ENCODE measurements around the gene HS3ST2. TPM values are rescaled to one million over a fixed set of nuclear protein-coding genes. Genes with fewer than 3 reads are reported as not detected.
A peak's percentile ranks its signal among the peaks of the same experiment; 100 is the strongest.
"Not testable (repeated sequence)": the region's sequence is repeated elsewhere in the genome, so short reads cannot be mapped to it uniquely, and the experiment has no call there.

The HS3ST2 gene
- total RNA-seq, 2 donors from 2014 or later, result not detected

DNA sequence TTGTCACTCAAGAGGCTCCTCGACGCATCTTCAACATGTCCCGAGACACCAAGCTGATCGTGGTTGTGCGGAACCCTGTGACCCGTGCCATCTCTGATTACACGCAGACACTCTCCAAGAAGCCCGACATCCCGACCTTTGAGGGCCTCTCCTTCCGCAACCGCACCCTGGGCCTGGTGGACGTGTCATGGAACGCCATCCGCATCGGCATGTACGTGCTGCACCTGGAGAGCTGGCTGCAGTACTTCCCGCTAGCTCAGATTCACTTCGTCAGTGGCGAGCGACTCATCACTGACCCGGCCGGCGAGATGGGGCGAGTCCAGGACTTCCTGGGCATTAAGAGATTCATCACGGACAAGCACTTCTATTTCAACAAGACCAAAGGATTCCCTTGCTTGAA is 101.0 kb downstream of the HS3ST2 start:
- Mint-ChIP-seq H3K27me3 (peaks cover 9% of the 10 kb centered on the region), H3K9me3 (no peaks in the 10 kb centered on the region), H3K27ac (no peak overlapping the region), H3K4me1 (no peaks in the 10 kb centered on the region), H3K4me3 (no peak overlapping the region), H3K36me3 (ENCODE audit: low read depth) (no peaks in the 10 kb centered on the region)
- ATAC-seq (replicated peaks), result no peak

DNA sequence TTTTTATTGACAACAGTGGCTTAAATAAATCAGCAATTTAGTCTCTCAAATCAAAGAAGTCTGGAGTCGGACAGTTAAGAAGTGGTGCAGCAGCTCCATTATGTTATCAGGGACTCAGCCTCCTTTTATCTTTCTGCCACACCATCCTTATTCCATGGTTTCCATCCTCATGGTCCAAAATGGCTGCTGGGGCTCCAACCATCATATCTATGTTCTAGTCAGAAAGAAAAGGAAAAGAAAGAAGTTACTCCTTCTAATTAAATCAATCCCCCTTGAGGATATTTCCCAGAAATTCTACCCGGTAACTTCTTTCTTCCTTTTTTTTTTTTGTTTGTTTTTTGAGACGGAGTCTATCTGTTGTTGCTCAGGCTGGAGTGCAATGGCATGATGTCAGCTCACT is 109.5 kb downstream of the HS3ST2 start:
- Mint-ChIP-seq H3K4me1 (no peaks in the 10 kb centered on the region), H3K9me3 (no peaks in the 10 kb centered on the region), H3K27me3 (peaks cover 22% of the 10 kb centered on the region), H3K4me3 (no peak overlapping the region), H3K36me3 (ENCODE audit: low read depth) (no peaks in the 10 kb centered on the region), H3K27ac (no peak overlapping the region)
- ATAC-seq (replicated peaks), result no peak

DNA sequence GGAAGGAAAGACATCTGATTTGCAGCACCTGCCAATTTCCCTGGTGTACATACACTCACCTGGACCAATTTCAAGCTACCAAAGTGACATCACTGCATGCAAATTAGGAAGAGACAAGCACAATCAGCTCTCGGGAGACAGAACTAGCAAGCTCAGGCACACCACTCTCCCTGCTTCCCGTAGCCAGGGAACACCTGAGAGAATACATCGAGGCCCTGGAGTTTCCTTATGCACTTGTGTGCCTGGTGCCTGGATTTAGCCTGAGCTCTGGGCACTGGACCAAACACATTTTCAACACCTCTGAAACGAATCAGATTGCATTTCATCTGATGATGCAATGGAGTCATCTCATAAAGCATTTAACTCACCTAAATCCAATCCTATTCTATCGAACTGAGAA is 110.5 kb downstream of the HS3ST2 start:
- no peak for ATAC-seq (replicated peaks)
- Mint-ChIP-seq H3K27me3 (peaks cover 21% of the 10 kb centered on the region), H3K9me3 (no peaks in the 10 kb centered on the region), H3K4me3 (no peak overlapping the region), H3K4me1 (no peaks in the 10 kb centered on the region), H3K36me3 (ENCODE audit: low read depth) (no peaks in the 10 kb centered on the region), H3K27ac (no peak overlapping the region)

DNA sequence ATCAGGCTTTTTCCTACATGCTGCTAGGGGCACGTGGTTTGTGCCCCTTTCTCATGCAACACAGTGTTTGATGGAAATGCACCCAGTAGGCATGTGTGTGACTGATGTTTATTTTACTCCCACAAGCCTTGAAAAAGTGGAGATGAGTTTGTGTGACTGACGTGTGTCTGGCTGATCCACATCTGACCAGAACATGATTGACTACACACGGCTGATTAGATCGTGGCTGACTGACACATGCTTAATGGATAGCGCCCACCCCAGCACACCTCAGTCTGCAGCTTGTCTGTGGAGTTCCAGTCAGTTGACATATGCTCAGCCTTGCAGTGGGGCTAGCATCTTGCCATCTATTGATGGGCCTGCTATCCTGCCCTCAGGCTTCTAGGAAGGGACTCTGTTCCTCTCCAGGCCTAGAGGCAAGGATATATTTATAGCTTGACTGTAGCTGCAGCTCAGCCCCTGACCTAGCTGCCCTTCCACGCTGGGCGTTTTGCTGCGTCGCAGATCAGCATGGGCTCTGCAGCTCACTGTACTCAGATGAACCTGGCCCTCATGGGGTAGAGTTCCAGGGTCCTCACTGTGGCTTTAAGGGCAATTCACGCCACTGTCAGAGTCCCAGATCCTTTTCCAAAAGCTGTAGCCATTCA is 112.3 kb downstream of the HS3ST2 start:
- H3K4me3 Mint-ChIP-seq, result no peak overlapping the region
- no peak for ATAC-seq (replicated peaks)
- no peaks in the 10 kb centered on the region for H3K36me3 Mint-ChIP-seq (ENCODE audit: low read depth)
- no peaks in the 10 kb centered on the region for H3K9me3 Mint-ChIP-seq
- H3K27ac Mint-ChIP-seq, result no peak overlapping the region
- H3K27me3 Mint-ChIP-seq, result peaks cover 13% of the 10 kb centered on the region
- no peaks in the 10 kb centered on the region for H3K4me1 Mint-ChIP-seq

DNA sequence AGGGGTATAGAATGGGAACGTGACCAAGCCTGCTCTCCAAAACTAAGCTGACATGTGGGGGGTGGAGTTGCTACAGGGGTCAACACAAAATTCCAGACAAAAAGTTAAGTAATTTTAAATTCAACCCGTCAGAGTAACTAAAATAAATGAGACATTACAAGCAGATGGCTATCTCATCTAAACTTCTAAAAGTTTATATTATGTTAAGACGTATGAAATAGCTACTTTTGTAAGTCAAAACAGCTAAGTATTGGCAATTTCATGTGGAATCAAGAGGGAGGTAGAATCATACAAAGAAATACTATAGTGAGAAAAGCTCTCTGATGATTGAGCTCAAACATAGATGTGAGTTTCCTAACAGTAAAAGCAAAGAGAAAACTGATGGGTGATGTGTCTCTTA is 113.3 kb downstream of the HS3ST2 start:
- H3K27me3 Mint-ChIP-seq, result peaks cover 12% of the 10 kb centered on the region
- no peak overlapping the region for H3K4me3 Mint-ChIP-seq
- ATAC-seq (replicated peaks), result no peak
- no peaks in the 10 kb centered on the region for H3K36me3 Mint-ChIP-seq (ENCODE audit: low read depth)
- no peaks in the 10 kb centered on the region for H3K9me3 Mint-ChIP-seq
- no peak overlapping the region for H3K27ac Mint-ChIP-seq
- no peaks in the 10 kb centered on the region for H3K4me1 Mint-ChIP-seq

DNA sequence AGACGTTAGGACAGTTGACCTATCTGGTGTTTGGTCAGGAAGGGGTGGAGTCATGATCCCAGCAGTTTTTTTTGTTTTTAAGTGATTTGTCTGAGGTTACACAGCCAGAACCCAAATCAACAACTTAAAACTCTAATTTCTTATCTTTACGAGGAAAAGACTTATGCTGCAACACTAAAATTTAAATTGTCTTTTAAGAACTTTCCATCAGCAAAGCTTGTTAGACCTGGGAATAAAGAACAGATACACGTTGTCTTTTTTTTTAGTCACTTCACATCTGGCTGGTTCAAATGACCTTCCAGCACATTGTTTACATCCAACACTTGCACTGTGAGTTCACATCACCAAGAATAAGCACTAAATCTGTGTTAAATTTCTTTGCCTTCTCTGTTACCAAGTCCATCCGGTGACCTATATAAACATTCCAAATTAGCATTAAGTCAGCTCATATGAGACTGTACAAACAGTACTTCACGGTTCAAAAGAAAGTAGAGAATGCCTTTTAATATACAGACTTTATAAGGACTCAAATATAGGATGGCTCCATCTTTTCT is 115.0 kb downstream of the HS3ST2 start:
- ATAC-seq (replicated peaks), result no peak
- peaks cover 12% of the 10 kb centered on the region for H3K27me3 Mint-ChIP-seq
- H3K27ac Mint-ChIP-seq, result no peak overlapping the region
- H3K36me3 Mint-ChIP-seq (ENCODE audit: low read depth), result no peaks in the 10 kb centered on the region
- H3K4me3 Mint-ChIP-seq, result no peak overlapping the region
- no peaks in the 10 kb centered on the region for H3K9me3 Mint-ChIP-seq
- no peaks in the 10 kb centered on the region for H3K4me1 Mint-ChIP-seq

DNA sequence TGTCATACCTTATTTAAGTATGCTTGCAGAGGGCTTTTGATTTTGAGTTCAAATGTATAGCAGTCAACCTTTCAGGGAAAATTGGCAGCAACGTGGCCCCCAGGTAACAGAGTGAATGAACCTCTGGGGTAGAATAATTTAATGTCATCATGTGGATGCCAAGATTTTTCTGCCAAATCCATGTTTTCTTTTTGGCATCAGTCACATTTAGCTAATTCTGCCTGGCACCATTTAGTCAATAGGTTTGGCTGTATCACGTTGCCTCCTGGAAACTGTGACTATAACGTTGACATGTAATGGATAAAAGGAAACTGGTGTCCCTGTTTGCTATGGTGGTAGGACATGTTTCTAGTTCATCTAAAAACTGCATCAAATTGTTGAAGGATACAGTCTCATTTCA is 115.5 kb downstream of the HS3ST2 start:
- Mint-ChIP-seq H3K27ac (no peak overlapping the region), H3K27me3 (peaks cover 12% of the 10 kb centered on the region), H3K9me3 (no peaks in the 10 kb centered on the region), H3K36me3 (ENCODE audit: low read depth) (no peaks in the 10 kb centered on the region), H3K4me3 (no peak overlapping the region), H3K4me1 (no peaks in the 10 kb centered on the region)
- no peak for ATAC-seq (replicated peaks)

DNA sequence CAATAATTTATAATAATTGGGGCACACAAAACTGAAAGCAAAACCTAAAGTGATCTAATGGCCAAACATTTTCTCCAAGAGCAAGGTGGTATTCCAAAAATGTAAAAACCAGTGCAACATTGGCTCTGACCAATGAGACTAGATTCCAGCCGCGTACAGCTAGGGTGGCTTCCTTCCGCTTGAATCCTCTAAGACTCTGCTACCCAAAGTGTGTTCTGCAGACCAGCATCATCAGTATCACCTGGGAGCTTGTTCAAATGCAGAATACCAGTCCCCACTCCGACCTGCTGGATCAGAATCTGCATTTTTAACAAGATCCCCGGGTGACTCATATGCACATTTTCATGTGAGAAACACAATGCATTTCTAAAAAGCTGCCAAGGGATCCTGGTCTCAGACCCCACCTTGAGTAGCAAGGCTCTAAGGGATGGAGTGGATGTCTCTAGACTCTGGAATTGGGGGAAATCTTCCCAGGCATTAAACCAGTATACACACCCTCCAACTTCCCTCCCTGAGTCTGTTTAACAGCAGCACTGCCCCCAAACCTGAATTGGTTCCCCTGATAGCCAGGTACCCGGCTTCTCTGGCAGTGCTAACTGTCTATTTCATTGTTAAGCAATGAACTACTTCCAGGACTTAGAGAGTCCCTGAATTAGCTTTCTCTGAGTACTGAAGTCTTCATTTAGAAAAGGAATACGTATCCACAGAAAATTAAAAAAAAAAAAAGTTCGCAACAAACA is 118.2 kb downstream of the HS3ST2 start:
- no peak overlapping the region for H3K4me3 Mint-ChIP-seq
- ATAC-seq (replicated peaks), result no peak

DNA sequence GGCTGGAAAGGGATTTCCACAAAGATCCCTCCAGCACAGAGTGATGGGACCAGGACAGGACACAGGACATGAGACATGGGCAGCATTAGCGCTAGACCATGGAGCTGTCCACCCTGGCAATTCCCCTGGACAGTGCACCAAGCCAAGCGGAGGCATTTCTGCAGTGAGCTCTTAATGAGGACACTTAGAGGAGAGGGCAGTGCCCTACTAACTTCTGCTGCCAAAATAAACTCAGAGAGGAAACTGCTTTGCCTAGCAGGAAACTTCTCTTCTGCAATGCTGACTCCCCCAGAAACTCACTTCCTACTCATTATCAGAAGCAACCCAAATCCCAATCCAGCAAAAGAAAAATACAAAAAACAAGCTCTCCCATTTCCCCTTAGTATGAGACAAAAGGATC is 119.2 kb downstream of the HS3ST2 start:
- Mint-ChIP-seq H3K4me3 (no peak overlapping the region), H3K4me1 (no peaks in the 10 kb centered on the region), H3K27me3 (peaks cover 15% of the 10 kb centered on the region), H3K36me3 (ENCODE audit: low read depth) (no peaks in the 10 kb centered on the region), H3K27ac (no peak overlapping the region), H3K9me3 (no peaks in the 10 kb centered on the region)
- no peak for ATAC-seq (replicated peaks)

More for the DNA sequence above, 118.2 kb downstream of the HS3ST2 start:
- Mint-ChIP-seq H3K27me3 (peaks cover 18% of the 10 kb centered on the region), H3K9me3 (no peaks in the 10 kb centered on the region), H3K36me3 (ENCODE audit: low read depth) (no peaks in the 10 kb centered on the region), H3K4me1 (no peaks in the 10 kb centered on the region), H3K27ac (no peak overlapping the region)

DNA sequence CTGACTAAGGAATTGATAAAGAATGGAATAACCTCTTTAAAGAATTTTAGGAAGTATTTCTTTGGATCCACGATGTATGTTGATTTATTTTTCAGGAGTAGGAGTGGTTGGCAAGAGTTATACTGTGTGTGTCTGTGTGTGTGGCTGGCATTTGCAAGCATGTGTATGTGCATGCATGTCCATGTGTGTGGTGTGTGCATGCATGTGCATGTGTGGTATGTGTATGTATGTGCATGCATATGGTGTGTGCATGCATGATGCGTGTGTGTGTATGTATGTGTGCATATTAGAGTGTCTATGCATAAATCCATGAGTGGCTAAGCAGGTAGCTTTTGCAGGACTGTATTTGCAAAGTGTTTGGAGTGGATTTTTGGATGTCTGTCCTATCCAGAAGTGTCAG is 120.8 kb downstream of the HS3ST2 start:
- H3K4me3 Mint-ChIP-seq, result no peak overlapping the region
- no peaks in the 10 kb centered on the region for H3K4me1 Mint-ChIP-seq
- no peaks in the 10 kb centered on the region for H3K9me3 Mint-ChIP-seq
- peaks cover 16% of the 10 kb centered on the region for H3K27me3 Mint-ChIP-seq
- H3K27ac Mint-ChIP-seq, result no peak overlapping the region
- no peak for ATAC-seq (replicated peaks)
- no peaks in the 10 kb centered on the region for H3K36me3 Mint-ChIP-seq (ENCODE audit: low read depth)

DNA sequence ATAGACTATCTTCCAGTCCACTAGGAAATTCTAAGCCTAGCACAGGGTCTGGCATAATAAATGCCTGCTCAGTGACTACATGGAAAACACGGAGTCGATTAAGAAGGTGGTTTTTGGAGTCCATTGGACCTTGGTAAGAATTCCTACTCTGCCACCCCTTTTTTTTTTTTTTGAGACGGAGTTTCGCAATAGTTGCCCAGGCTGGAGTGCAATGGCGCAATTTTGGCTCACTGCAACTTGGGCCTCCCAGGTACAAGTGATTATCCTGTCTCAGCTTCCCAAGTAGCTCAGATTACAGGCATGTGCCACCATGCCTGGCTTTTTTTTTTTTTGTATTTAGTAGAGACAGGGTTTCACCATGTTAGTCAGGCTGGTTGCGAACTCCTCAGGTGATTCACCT is 123.2 kb downstream of the HS3ST2 start:
- Mint-ChIP-seq H3K9me3 (no peaks in the 10 kb centered on the region), H3K36me3 (ENCODE audit: low read depth) (no peaks in the 10 kb centered on the region), H3K27me3 (peaks cover 23% of the 10 kb centered on the region), H3K4me3 (no peak overlapping the region), H3K4me1 (no peaks in the 10 kb centered on the region), H3K27ac (no peak overlapping the region)
- no peak for ATAC-seq (replicated peaks)

DNA sequence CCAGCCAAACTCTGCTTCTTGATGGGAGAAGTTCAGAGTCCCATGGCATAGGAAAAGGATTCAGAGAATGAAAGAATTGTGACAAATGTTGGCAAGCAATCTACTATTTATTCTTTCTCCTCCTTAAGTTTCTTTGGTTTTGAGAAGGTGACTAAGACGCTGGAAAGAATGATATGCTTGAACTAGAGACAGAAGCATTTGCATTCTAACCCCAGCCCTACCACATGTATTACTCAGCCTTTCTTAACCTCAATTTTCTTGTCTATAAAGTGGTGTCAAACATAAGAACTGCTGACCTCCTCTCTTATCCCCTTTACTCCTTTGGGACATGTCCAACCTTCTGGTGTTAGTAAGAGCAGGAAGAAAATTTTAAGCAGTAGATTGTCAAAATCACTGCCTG is 124.7 kb downstream of the HS3ST2 start:
- H3K27ac Mint-ChIP-seq, result no peak overlapping the region
- peak; percentile 57 for ATAC-seq (replicated peaks)
- H3K36me3 Mint-ChIP-seq (ENCODE audit: low read depth), result no peaks in the 10 kb centered on the region
- H3K4me1 Mint-ChIP-seq, result no peaks in the 10 kb centered on the region
- H3K27me3 Mint-ChIP-seq, result peaks cover 20% of the 10 kb centered on the region
- H3K4me3 Mint-ChIP-seq, result no peak overlapping the region
- no peaks in the 10 kb centered on the region for H3K9me3 Mint-ChIP-seq

DNA sequence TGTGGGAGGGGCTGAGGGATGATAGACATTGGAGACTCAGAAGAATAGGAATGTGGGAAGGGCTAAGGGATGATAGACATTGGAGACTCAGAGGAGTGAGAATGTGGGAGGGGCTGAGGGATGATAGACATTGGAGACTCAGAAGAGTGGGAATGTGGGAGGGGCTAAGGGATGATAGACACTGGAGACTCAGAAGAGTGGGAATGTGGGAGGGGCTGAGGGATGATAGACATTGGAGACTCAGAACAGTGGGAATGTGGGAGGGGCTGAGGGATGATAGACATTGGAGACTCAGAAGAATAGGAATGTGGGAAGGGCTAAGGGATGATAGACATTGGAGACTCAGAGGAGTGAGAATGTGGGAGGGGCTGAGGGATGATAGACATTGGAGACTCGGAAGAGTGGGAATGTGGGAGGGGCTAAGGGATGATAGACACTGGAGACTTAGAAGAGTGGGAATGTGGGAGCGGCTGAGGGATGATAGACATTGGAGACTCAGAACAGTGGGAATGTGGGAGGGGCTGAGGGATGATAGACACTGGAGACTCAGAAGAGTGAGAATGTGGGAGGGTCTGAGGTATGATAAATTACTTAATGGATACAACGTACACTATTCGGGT is 125.9 kb downstream of the HS3ST2 start:
- H3K9me3 Mint-ChIP-seq; ATAC-seq (replicated peaks); H3K36me3 Mint-ChIP-seq (ENCODE audit: low read depth); H3K27ac Mint-ChIP-seq; H3K4me3 Mint-ChIP-seq; H3K4me1 Mint-ChIP-seq: not testable (repeated sequence)
- peaks cover 21% of the 10 kb centered on the region for H3K27me3 Mint-ChIP-seq

DNA sequence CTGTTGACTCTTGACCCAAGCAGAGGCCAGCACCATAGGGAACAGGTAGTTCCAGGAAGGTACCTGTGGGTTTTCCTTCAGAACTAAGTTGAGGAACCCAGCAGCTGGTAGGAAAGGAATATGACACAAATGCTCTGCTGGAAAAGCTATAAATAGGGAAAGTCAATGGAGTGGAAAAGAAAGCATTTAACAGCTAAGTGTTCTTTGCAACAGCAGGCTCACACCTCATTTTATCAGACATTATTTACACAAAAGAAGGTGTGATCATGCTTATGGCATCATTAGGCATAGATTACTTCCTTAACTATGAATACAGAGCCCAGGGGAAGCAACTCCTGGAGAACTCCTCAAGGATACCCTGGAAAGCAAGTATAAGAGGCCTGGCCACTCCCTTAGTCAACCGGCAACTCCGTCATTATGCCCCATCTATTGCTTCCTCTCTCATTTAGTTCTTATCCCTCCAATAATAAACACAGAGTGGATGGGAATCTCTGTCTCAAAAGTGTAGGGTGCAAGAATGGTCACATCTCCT is 128.1 kb downstream of the HS3ST2 start:
- Mint-ChIP-seq H3K27ac (no peak overlapping the region), H3K27me3 (peaks cover 28% of the 10 kb centered on the region), H3K9me3 (no peaks in the 10 kb centered on the region), H3K4me3 (no peak overlapping the region), H3K4me1 (no peaks in the 10 kb centered on the region), H3K36me3 (ENCODE audit: low read depth) (no peaks in the 10 kb centered on the region)
- ATAC-seq (replicated peaks), result no peak

DNA sequence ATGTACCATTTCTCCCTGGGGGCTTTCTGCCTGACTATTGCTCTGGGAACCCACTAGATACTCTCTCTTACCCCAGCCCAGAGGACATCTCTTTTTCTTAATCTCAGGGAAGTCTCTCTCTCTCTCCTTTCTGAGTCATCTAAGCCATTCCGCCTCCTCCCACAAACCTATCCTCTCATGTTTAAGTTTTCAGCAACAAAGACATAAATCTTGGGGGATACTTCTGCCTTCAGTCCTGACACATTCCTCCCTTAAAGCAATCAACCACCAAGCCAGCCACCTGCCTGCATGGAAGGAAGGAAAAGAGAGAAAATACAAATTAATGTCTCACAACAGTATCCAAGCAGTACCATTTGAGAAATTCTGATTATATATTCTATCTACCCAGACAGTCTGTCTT is 128.8 kb downstream of the HS3ST2 start:
- H3K9me3 Mint-ChIP-seq, result no peaks in the 10 kb centered on the region
- H3K27me3 Mint-ChIP-seq, result peaks cover 28% of the 10 kb centered on the region
- H3K36me3 Mint-ChIP-seq (ENCODE audit: low read depth), result no peaks in the 10 kb centered on the region
- ATAC-seq (replicated peaks), result no peak
- H3K4me3 Mint-ChIP-seq, result no peak overlapping the region
- H3K27ac Mint-ChIP-seq, result no peak overlapping the region
- no peaks in the 10 kb centered on the region for H3K4me1 Mint-ChIP-seq
